ENCODE measurements around the gene STPG2.

STPG2 gene

GRCh38 chr4:97778174-97778573 lies 365.1 kb downstream of the STPG2 start:
- Histone ChIP-seq H3K27ac (no peak overlapping the region), H3K4me3 (no peak overlapping the region)
- TF ChIP-seq CTCF (IDR thresholded peaks at IDR 0.05) = no peak
- no peak for DNase-seq (ENCODE audit: low spot score)

GRCh38 chr4:97774347-97774989 lies 368.8 kb downstream of the STPG2 start:
- no peak for DNase-seq (ENCODE audit: low spot score)

GRCh38 chr4:97770222-97770621 lies 373.1 kb downstream of the STPG2 start:
- TF ChIP-seq CTCF (IDR thresholded peaks at IDR 0.05) = no peak
- H3K4me3 ChIP-seq = no peak overlapping the region
- DNase-seq (ENCODE audit: low spot score) = no peak
- H3K27ac ChIP-seq = no peak overlapping the region

More at GRCh38 chr4:97774347-97774989, 368.8 kb downstream of the STPG2 start:
- Histone ChIP-seq H3K27ac (no peak overlapping the region), H3K4me3 (no peak overlapping the region)
- no peak for TF ChIP-seq CTCF (IDR thresholded peaks at IDR 0.05)

- no peak for TF ChIP-seq CTCF (IDR thresholded peaks at IDR 0.05)
- no peak for DNase-seq (ENCODE audit: low spot score)
These were observed 381.2 kb downstream of the STPG2 start for GRCh38 chr4:97762115-97762512.

GRCh38 chr4:97761445-97762114 lies 381.7 kb downstream of the STPG2 start:
- DNase-seq (ENCODE audit: low spot score) = no peak
- no peak overlapping the region for H3K27ac ChIP-seq
- no peak for TF ChIP-seq CTCF (IDR thresholded peaks at IDR 0.05)
- H3K4me3 ChIP-seq = no peak overlapping the region

More at GRCh38 chr4:97762115-97762512, 381.2 kb downstream of the STPG2 start:
- H3K27ac ChIP-seq = no peak overlapping the region
- no peak overlapping the region for H3K4me3 ChIP-seq

- no peak for DNase-seq (ENCODE audit: low spot score)
These were observed 383.5 kb downstream of the STPG2 start for GRCh38 chr4:97759785-97760184.

More at GRCh38 chr4:97759785-97760184, 383.5 kb downstream of the STPG2 start:
- Histone ChIP-seq H3K4me3 (no peak overlapping the region), H3K27ac (no peak overlapping the region)
- no peak for TF ChIP-seq CTCF (IDR thresholded peaks at IDR 0.05)
